ENCODE data around the gene REXO1. TPM values are rescaled to one million over a fixed set of nuclear protein-coding genes. Genes with fewer than 3 reads are reported as not detected.

Gene REXO1
- total RNA-seq, 1 experiment from 2014 or later = 61.1 TPM

GRCh38 chr19:1868971-1869370, 20.7 kb upstream of the REXO1 start (continued):
- TF ChIP-seq E2F1 (CRISPR knock-in tag; IDR thresholded peaks at IDR 0.05) (no peak), TEAD1 (CRISPR knock-in tag; IDR thresholded peaks at IDR 0.05) (no peak), ELF4 (CRISPR knock-in tag; IDR thresholded peaks at IDR 0.05; ENCODE audit: low read depth) (no peak), ZNF281 (CRISPR knock-in tag; IDR thresholded peaks at IDR 0.05) (no peak), FOXP1 (CRISPR knock-in tag; IDR thresholded peaks at IDR 0.05; ENCODE audit: borderline replicate concordance) (no peak), STAT6 (CRISPR knock-in tag; conservative IDR thresholded peaks at IDR 0.05; ENCODE audit: low read depth) (no peak), NR1H2 (CRISPR knock-in tag; IDR thresholded peaks at IDR 0.05) (no peak)

- Mint-ChIP-seq H3K27me3 (ENCODE audit: low read depth) (0 out of 2 replicates have a peak, but pooled peaks cover 2% of the 10 kb centered on the region), H3K36me3 (no peaks in the 10 kb centered on the region), H3K9me3 (no peaks in the 10 kb centered on the region), H3K4me3 (no peak overlapping the region), H3K27ac (no peak overlapping the region), H3K4me1 (no peaks in the 10 kb centered on the region)
- DNase-seq (ENCODE audit: low spot score) (no peak), ATAC-seq (no peak)
- ChIA-PET POLR2A (interaction anchor here (0.6 to 0.7 kb wide), 2 partner anchors 24 to 105 kb away, joined by 5 to 6 read pairs; no protein-coding TSS in a partner anchor), CTCF (no interaction called here)
- no peak for TF ChIP-seq FOXJ3 (CRISPR knock-in tag; IDR thresholded peaks at IDR 0.05; ENCODE audit: borderline replicate concordance)
- no peak for TF ChIP-seq ZNF317 (CRISPR knock-in tag; IDR thresholded peaks at IDR 0.05; ENCODE audit: borderline replicate concordance, low read depth)
- TF ChIP-seq FOXP4 (CRISPR knock-in tag; IDR thresholded peaks at IDR 0.05) = no peak
- peak; percentile 88 for TF ChIP-seq ZNF121 (CRISPR knock-in tag; IDR thresholded peaks at IDR 0.05)
- no peak for TF ChIP-seq GABPB1 (CRISPR knock-in tag; IDR thresholded peaks at IDR 0.05)
- TF ChIP-seq TEAD1 (CRISPR knock-in tag; IDR thresholded peaks at IDR 0.05) = no peak
Observed at GRCh38 chr19:1867349-1867724, 19.1 kb upstream of the REXO1 start.

GRCh38 chr19:1866693-1867348, 18.5 kb upstream of the REXO1 start:
- POLR2A ChIA-PET = interaction anchor here (0.6 to 0.7 kb wide), 3 partner anchors 24 to 315 kb away, joined by 3 to 6 read pairs (median 5); no protein-coding TSS in a partner anchor
- ATAC-seq (no peak), DNase-seq (ENCODE audit: low spot score) (no peak)
- Mint-ChIP-seq H3K27ac (no peak overlapping the region), H3K9me3 (no peaks in the 10 kb centered on the region), H3K4me3 (no peak overlapping the region), H3K36me3 (no peaks in the 10 kb centered on the region), H3K27me3 (ENCODE audit: low read depth) (0 out of 2 replicates have a peak, but pooled peaks cover 4% of the 10 kb centered on the region), H3K4me1 (no peaks in the 10 kb centered on the region; the same call in 1 of the 2 replicates)
- CTCF ChIA-PET = interaction anchor here (3.0 kb wide), 1 partner anchor 9 kb away, joined by 48 read pairs; no protein-coding TSS in a partner anchor
- TF ChIP-seq HMGA2 (CRISPR knock-in tag; IDR thresholded peaks at IDR 0.05) (no peak), SMAD4 (CRISPR knock-in tag; IDR thresholded peaks at IDR 0.05) (no peak)

All from WTC11 (cell line).